Measurements from ENCODE around the gene NCK2. TPM values are rescaled to one million over a fixed set of nuclear protein-coding genes. Genes with fewer than 3 reads are reported as not detected.

The NCK2 gene
- total RNA-seq, 1 donor from 2014 or later, result 90.0 TPM

GRCh38 chr2:105778080-105778607, 33.4 kb downstream of the NCK2 start:
- Histone ChIP-seq H3K36me3 (ENCODE audit: control insufficient read depth, insufficient read depth, low read length) (peaks cover under 1% of the 10 kb centered on the region), H3K4me3 (ENCODE audit: low read depth, low read length) (no peak overlapping the region), H3K27me3 (ENCODE audit: control insufficient read depth, insufficient read depth, low read length) (no peaks in the 10 kb centered on the region)
- DNase-seq (ENCODE audit: low read depth) (no peak), FAIRE-seq (no peak)
- no peak for TF ChIP-seq CTCF (IDR thresholded peaks at IDR 0.05; ENCODE audit: insufficient read depth, low read length, severe bottlenecking)

DNA sequence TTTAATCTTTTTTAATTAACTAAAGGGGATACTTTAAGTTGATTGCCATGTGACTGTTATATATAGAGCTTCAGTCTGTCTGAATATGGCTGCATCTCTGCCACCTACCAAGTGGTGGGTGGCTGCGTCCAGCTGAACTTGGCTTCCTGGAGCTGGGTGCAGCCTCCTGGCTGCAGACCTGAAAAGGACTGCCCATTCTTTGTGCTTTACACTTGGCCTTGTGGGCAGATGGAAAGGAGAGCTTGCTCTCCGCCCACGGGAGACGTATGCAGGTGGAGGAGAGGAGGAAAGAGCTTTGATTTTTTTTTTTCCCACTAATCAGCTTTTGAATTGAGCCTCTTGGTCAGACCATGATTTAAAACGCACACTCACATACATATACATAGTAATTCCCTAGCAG, 34.7 kb downstream of the NCK2 start:
- no peak for FAIRE-seq
- Histone ChIP-seq H3K4me3 (ENCODE audit: low read depth, low read length) (no peak overlapping the region), H3K36me3 (ENCODE audit: control insufficient read depth, insufficient read depth, low read length) (peaks cover 1% of the 10 kb centered on the region), H3K27me3 (ENCODE audit: control insufficient read depth, insufficient read depth, low read length) (no peaks in the 10 kb centered on the region)
- no peak for TF ChIP-seq CTCF (IDR thresholded peaks at IDR 0.05; ENCODE audit: insufficient read depth, low read length, severe bottlenecking)
- no peak for DNase-seq (ENCODE audit: low read depth)

DNA sequence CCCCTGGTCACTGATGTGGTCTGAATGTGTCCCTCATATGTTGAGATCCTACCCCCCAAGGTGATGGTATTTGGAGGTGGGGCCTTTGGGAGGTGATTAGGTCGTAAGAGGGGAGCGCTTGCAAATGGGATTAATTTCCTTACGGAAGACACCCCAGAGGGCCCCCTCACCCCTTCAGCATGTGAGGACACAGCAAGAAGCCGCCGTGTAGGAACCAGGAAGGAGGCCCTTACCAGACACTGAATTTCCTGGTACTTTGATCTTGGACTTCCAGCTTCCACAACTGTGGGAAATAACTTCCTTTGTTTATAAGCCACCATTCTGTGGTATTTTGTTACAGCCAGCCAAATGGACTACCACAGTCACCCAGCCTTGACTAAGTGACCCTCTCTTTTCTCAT, 35.9 kb downstream of the NCK2 start:
- H3K36me3 ChIP-seq (ENCODE audit: control insufficient read depth, insufficient read depth, low read length), result peaks cover 1% of the 10 kb centered on the region
- H3K27me3 ChIP-seq (ENCODE audit: control insufficient read depth, insufficient read depth, low read length), result no peaks in the 10 kb centered on the region
- no peak overlapping the region for H3K4me3 ChIP-seq (ENCODE audit: low read depth, low read length)
- DNase-seq (ENCODE audit: low read depth) (no peak), FAIRE-seq (no peak)
- no peak for TF ChIP-seq CTCF (IDR thresholded peaks at IDR 0.05; ENCODE audit: insufficient read depth, low read length, severe bottlenecking)

GRCh38 chr2:105781274-105781978, 36.7 kb downstream of the NCK2 start:
- no peak for FAIRE-seq
- no peak for TF ChIP-seq CTCF (IDR thresholded peaks at IDR 0.05; ENCODE audit: insufficient read depth, low read length, severe bottlenecking)

GRCh38 chr2:105782123-105782522, 37.4 kb downstream of the NCK2 start:
- FAIRE-seq (no peak), DNase-seq (ENCODE audit: low read depth) (no peak)
- Histone ChIP-seq H3K4me3 (ENCODE audit: low read depth, low read length) (no peak overlapping the region), H3K36me3 (ENCODE audit: control insufficient read depth, insufficient read depth, low read length) (peaks cover 1% of the 10 kb centered on the region), H3K27me3 (ENCODE audit: control insufficient read depth, insufficient read depth, low read length) (no peaks in the 10 kb centered on the region)
- no peak for TF ChIP-seq CTCF (IDR thresholded peaks at IDR 0.05; ENCODE audit: insufficient read depth, low read length, severe bottlenecking)

More at GRCh38 chr2:105781274-105781978, 36.7 kb downstream of the NCK2 start:
- Histone ChIP-seq H3K27me3 (ENCODE audit: control insufficient read depth, insufficient read depth, low read length) (no peaks in the 10 kb centered on the region), H3K36me3 (ENCODE audit: control insufficient read depth, insufficient read depth, low read length) (peaks cover 1% of the 10 kb centered on the region), H3K4me3 (ENCODE audit: low read depth, low read length) (no peak overlapping the region)
- peak; percentile 12 for DNase-seq (ENCODE audit: low read depth)

Data from bronchial epithelial cell (primary cell).